ENCODE measurements around the gene PNMA5.

The PNMA5 gene

DNA sequence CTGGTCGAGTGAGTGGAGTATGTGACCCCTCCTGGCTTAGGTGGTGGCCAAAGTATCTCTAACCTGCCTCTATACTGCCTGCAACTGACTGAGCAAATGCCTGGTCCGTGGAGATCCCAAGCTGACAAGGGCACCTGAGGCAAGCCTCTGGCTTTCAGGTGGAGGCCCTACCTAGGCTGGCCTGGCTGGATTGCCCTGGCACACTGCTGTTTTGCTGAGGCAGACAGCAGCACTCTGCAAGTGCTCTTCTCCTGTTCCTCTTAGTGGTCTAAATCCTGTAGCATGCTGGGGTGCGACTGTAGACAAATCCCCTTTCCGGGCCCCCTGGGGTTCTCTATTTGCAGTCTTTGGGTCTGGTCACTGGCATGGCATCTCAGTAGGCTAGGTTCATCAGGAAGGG, 44.8 kb downstream of the PNMA5 start:
- TF ChIP-seq CTCF (IDR thresholded peaks at IDR 0.05; ENCODE audit: low read depth, low read length): no peak
- Histone ChIP-seq H3K27me3 (ENCODE audit: insufficient read depth, low read depth, severe bottlenecking) (peaks cover 43% of the 10 kb centered on the region), H3K4me3 (ENCODE audit: low read depth, low read length) (no peak overlapping the region), H3K9me3 (ENCODE audit: severe bottlenecking) (no peaks in the 10 kb centered on the region), H3K36me3 (no peaks in the 10 kb centered on the region), H3K27ac (no peak overlapping the region)
- DNase-seq: no peak

- Histone ChIP-seq H3K36me3 (no peaks in the 10 kb centered on the region), H3K4me3 (ENCODE audit: low read depth, low read length) (no peak overlapping the region), H3K27ac (no peak overlapping the region), H3K9me3 (ENCODE audit: severe bottlenecking) (no peaks in the 10 kb centered on the region), H3K27me3 (ENCODE audit: insufficient read depth, low read depth, severe bottlenecking) (peaks cover 45% of the 10 kb centered on the region)
- no peak for TF ChIP-seq CTCF (IDR thresholded peaks at IDR 0.05; ENCODE audit: low read depth, low read length)
- DNase-seq: no peak
Observed at GRCh38 chrX:152946681-152947080, 47.2 kb downstream of the PNMA5 start.

DNA sequence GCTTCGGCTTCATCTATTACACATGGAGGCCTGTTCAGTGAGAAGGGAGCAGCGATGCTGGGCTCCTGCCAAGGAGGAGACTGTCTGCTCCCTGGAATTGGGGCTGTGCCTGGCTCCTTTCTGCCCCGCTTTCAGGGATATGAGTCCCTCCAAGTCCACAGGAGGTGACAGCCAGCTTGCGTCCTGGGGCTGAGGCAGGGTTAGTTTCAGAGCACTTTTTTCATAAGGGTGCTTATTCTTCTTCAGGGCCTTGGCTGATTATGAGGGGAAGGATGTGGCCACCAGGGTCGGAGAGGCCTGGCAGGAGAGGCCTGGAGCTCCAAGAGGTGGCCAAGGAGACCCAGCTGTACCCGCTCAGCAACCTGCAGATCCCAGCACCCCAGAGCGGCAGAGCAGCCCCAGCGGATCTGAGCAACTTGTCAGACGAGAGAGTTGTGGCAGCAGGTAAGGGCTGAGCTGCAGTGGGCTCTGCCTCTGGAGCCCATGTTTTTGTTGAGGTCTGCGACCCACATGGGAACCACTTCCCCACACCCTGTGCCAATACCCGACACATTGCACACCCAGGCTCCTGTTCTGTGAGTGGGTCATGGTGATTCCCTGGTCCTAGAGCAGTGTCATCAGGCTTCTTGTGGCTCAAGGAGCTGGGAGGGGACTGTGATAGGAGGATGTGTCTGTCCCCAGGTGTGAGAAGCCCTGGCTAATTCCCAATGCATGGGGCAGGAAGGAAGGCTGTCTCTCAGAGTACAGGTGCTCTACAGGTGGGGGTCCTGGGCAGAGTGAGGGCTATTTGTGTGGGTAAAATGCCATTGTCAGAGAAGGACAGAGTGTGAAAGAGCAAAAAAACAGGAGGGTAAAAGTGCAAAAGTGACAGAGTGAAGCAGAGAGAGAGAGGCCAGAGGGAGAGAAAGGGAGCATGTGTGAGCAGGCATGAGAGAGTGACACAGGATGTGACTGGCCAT, 48.6 kb downstream of the PNMA5 start:
- Histone ChIP-seq H3K9me3 (ENCODE audit: severe bottlenecking) (no peaks in the 10 kb centered on the region), H3K36me3 (no peaks in the 10 kb centered on the region), H3K27ac (no peak overlapping the region), H3K4me3 (ENCODE audit: low read depth, low read length) (no peak overlapping the region), H3K27me3 (ENCODE audit: insufficient read depth, low read depth, severe bottlenecking) (peaks cover 45% of the 10 kb centered on the region)
- DNase-seq: no peak
- TF ChIP-seq CTCF (IDR thresholded peaks at IDR 0.05; ENCODE audit: low read depth, low read length): no peak

DNA sequence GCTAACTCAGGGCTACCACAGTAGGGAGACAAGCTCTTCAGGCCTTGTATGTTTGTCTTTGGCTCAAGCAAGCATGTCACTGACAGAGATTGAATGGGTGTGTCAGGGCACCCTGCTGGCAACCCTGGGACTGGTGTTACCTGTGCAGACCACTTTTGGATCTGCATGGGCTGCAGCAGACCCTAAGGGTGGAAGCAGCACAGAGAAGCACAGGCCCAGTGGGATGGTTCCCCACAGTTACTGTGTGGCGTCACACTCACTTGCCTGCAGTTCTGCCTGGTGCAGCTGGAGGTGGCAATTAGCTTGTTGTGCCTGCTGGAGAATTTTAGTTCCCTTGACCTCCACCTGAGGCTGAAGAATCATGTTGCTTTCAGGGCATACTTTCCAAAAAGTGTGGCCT, 50.1 kb downstream of the PNMA5 start:
- DNase-seq: no peak
- Histone ChIP-seq H3K36me3 (no peaks in the 10 kb centered on the region), H3K4me3 (ENCODE audit: low read depth, low read length) (no peak overlapping the region), H3K27ac (no peak overlapping the region), H3K27me3 (ENCODE audit: insufficient read depth, low read depth, severe bottlenecking) (peaks cover 37% of the 10 kb centered on the region), H3K9me3 (ENCODE audit: severe bottlenecking) (no peaks in the 10 kb centered on the region)
- TF ChIP-seq CTCF (IDR thresholded peaks at IDR 0.05; ENCODE audit: low read depth, low read length): no peak

- Histone ChIP-seq H3K9me3 (ENCODE audit: severe bottlenecking) (no peaks in the 10 kb centered on the region), H3K4me3 (ENCODE audit: low read depth, low read length) (peak overlapping the region; percentile 56), H3K27ac (peak overlapping the region; percentile 69), H3K36me3 (no peaks in the 10 kb centered on the region), H3K27me3 (ENCODE audit: insufficient read depth, low read depth, severe bottlenecking) (peaks cover 26% of the 10 kb centered on the region)
- no peak for TF ChIP-seq CTCF (IDR thresholded peaks at IDR 0.05; ENCODE audit: low read depth, low read length)
- DNase-seq: no peak
Observed at GRCh38 chrX:152942077-152942442, 51.9 kb downstream of the PNMA5 start.

All from WERI-Rb-1 (cell line).